ENCODE measurements around the gene CAMSAP1. TPM values are rescaled to one million over a fixed set of nuclear protein-coding genes. Genes with fewer than 3 reads are reported as not detected.
A peak's percentile ranks its signal among the peaks of the same experiment; 100 is the strongest.

The CAMSAP1 gene
- total and polyA plus RNA-seq, 9 of the 15 experiments (the other 6 are each of a cell fraction or from before 2014, with no cell fraction given), result 1.5 to 28.8 (median 14.3) TPM

DNA sequence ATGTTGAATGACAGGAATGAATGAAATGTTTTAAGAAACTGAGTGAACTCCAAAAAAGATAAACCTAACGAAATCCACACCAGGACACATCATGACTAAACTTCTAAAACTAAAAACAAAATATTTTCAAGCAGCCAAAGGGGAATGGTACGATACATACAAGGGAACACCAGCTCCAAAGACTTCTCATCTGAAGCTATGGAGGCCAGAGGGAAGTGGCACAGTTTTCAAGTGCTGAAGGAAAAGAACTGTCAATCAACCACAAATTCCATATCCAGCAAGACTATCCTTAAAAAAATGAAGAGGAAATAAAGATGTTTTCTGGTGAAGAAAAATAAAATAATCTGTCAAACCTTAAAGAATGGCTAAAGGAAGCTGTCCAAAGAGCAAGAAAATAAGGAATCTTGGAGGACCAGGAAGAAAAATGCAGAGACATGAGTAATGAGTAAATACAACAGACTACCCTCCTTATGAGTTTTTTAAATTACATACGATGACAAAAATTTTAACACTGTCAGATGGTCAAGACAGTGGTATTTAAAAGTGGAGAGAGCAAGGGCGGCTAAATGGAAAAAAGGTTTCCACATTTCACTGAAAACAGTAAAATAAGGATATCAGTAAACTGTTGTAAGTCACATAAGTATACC, 12.0 kb downstream of the CAMSAP1 start (continued):
- no peak for TF ChIP-seq ZNF707 (CRISPR knock-in tag; conservative IDR thresholded peaks at IDR 0.05)
- TF ChIP-seq, protein P1, sequence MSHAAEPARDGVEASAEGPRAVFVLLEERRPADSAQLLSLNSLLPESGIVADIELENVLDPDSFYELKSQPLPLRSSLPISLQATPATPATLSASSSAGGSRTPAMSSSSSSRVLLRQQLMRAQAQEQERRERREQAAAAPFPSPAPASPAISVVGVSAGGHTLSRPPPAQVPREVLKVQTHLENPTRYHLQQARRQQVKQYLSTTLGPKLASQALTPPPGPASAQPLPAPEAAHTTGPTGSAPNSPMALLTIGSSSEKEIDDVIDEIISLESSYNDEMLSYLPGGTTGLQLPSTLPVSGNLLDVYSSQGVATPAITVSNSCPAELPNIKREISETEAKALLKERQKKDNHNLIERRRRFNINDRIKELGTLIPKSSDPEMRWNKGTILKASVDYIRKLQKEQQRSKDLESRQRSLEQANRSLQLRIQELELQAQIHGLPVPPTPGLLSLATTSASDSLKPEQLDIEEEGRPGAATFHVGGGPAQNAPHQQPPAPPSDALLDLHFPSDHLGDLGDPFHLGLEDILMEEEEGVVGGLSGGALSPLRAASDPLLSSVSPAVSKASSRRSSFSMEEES (CRISPR knock-in tag; IDR thresholded peaks at IDR 0.05), result no peak
- no peak for TF ChIP-seq RBFOX2 (IDR thresholded peaks at IDR 0.05; ENCODE audit: low read depth, low read length)
- no peak for TF ChIP-seq TEAD2 (tag; IDR thresholded peaks at IDR 0.05)
- no peak for TF ChIP-seq ZNF785 (CRISPR knock-in tag; IDR thresholded peaks at IDR 0.05)
- no peak for TF ChIP-seq NR2C2 (CRISPR knock-in tag; IDR thresholded peaks at IDR 0.05)
- TF ChIP-seq NR2C2 (tag; IDR thresholded peaks at IDR 0.05), result no peak
- no peak for TF ChIP-seq EP300 (IDR thresholded peaks at IDR 0.05; ENCODE audit: low read length)
- TF ChIP-seq NFE2 (IDR thresholded peaks at IDR 0.05; ENCODE audit: low read depth), result no peak
- TF ChIP-seq GATA2 (CRISPR knock-in tag; IDR thresholded peaks at IDR 0.05), result no peak
- TF ChIP-seq MAFK (IDR thresholded peaks at IDR 0.05; ENCODE audit: low read length), result no peak
- TF ChIP-seq CBX3 (IDR thresholded peaks at IDR 0.05; ENCODE audit: borderline replicate concordance in 1 of 2, low read length in 2 of 2), result peak in 1 of 2 experiments; percentile 99; a peak in 2 of 3 replicates
- TF ChIP-seq, protein P2, sequence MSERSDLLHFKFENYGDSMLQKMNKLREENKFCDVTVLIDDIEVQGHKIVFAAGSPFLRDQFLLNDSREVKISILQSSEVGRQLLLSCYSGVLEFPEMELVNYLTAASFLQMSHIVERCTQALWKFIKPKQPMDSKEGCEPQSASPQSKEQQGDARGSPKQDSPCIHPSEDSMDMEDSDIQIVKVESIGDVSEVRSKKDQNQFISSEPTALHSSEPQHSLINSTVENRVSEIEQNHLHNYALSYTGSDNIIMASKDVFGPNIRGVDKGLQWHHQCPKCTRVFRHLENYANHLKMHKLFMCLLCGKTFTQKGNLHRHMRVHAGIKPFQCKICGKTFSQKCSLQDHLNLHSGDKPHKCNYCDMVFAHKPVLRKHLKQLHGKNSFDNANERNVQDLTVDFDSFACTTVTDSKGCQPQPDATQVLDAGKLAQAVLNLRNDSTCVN (CRISPR knock-in tag; IDR thresholded peaks at IDR 0.05), result no peak
